ENCODE data around the gene USP12.

USP12 gene

DNA sequence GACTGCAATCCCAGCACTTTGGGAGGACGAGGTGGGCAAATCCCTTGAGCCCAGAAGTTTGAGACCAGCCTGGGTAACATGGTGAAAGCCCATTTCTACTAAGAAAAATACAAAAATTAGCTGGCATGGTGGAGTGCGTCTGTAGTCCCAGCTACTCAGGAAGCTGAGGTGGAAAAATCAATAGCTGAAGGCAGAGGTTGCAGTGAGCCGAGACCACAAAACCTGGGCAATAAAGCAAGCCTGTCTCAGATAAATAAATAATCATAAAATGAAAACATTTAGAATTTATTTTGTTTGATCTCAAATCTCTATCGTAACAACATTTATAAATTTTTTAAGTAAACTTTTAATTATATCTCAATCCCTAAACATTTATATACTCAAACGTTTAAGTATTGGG, 36.6 kb downstream of the USP12 start:
- Histone ChIP-seq H4K20me1 (ENCODE audit: insufficient read depth, low read length) (no peaks in the 10 kb centered on the region), H3K36me3 (ENCODE audit: insufficient read depth, low read length) (no peaks in the 10 kb centered on the region), H2AFZ (ENCODE audit: low read length) (no peak overlapping the region), H3K27ac (ENCODE audit: low read depth, low read length, poor library complexity, severe bottlenecking) (no peak overlapping the region), H3K9ac (ENCODE audit: low read length) (no peak overlapping the region), H3K27me3 (ENCODE audit: insufficient read depth, low read length) (no peaks in the 10 kb centered on the region), H3K4me3 (ENCODE audit: low read depth, low read length, poor library complexity, severe bottlenecking) (no peak overlapping the region), H3K4me1 (ENCODE audit: insufficient read depth, low read length, severe bottlenecking) (no peaks in the 10 kb centered on the region), H3K9me3 (ENCODE audit: low read length) (peaks cover 2% of the 10 kb centered on the region; the same call in 1 of the 2 replicates), H3K79me2 (ENCODE audit: insufficient read depth, low read length) (no peaks in the 10 kb centered on the region), H3K4me2 (ENCODE audit: low read length) (no peak overlapping the region), H3K9me2 (ENCODE audit: low read depth, low read length) (no peaks in the 10 kb centered on the region), H3F3A (ENCODE audit: insufficient read depth, low read length) (no peaks in the 10 kb centered on the region)
- no peak for TF ChIP-seq EZH2 (IDR thresholded peaks at IDR 0.05; ENCODE audit: borderline replicate concordance, low read length)
- TF ChIP-seq CTCF (IDR thresholded peaks at IDR 0.05; ENCODE audit: low read length): no peak

DNA sequence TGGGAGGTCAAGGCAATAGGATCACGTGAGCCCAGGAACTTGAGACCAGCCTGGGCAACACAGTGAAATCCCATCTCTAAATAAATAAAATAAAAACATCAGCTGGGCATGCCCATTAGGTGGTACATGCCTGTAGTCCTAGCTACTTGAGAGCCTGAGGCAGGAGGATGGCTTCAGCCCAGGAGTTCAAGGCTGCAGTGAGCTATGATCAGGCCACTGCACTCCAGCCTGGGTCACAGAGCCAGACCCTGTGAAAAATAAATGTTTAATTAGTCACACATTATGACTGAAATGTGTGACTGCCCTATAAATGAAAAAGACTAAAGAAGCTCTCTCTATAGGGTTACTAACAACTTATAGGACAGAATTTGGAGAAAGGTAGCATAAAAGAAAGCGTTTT, 37.7 kb downstream of the USP12 start:
- Histone ChIP-seq H3K9me3 (ENCODE audit: low read length) (peaks cover 2% of the 10 kb centered on the region; the same call in 1 of the 2 replicates), H3K4me1 (ENCODE audit: insufficient read depth, low read length, severe bottlenecking) (no peaks in the 10 kb centered on the region), H4K20me1 (ENCODE audit: insufficient read depth, low read length) (no peaks in the 10 kb centered on the region), H3K9me2 (ENCODE audit: low read depth, low read length) (no peaks in the 10 kb centered on the region), H3K9ac (ENCODE audit: low read length) (no peak overlapping the region), H2AFZ (ENCODE audit: low read length) (no peak overlapping the region), H3K79me2 (ENCODE audit: insufficient read depth, low read length) (no peaks in the 10 kb centered on the region), H3F3A (ENCODE audit: insufficient read depth, low read length) (no peaks in the 10 kb centered on the region), H3K27me3 (ENCODE audit: insufficient read depth, low read length) (no peaks in the 10 kb centered on the region), H3K36me3 (ENCODE audit: insufficient read depth, low read length) (no peaks in the 10 kb centered on the region), H3K4me3 (ENCODE audit: low read depth, low read length, poor library complexity, severe bottlenecking) (no peak overlapping the region), H3K4me2 (ENCODE audit: low read length) (no peak overlapping the region), H3K27ac (ENCODE audit: low read depth, low read length, poor library complexity, severe bottlenecking) (no peak overlapping the region)
- no peak for TF ChIP-seq CTCF (IDR thresholded peaks at IDR 0.05; ENCODE audit: low read length)
- TF ChIP-seq EZH2 (IDR thresholded peaks at IDR 0.05; ENCODE audit: borderline replicate concordance, low read length): no peak

DNA sequence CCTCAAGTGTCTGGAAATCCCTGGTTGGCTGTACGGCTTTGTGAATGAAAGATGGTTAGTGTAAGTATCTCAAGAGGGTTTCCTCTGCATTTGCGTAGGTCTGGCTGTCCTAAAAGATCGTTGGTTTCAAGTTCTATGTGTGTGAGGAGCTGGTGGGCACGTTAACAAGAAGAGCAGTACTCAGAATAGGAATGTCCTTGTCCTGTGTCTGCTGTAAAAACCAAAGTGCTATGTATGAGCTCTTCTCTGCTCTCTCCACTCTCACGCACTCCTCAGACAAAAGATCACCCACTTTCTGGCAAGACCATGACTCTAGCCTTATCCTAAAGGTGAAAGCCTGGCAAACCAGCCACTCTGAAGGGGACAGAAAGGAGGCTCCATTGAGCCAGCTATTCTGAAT, 39.1 kb downstream of the USP12 start:
- no peaks in the 10 kb centered on the region for H4K20me1 ChIP-seq (ENCODE audit: insufficient read depth, low read length)
- H3K4me3 ChIP-seq (ENCODE audit: low read depth, low read length, poor library complexity, severe bottlenecking): no peak overlapping the region
- H3K9ac ChIP-seq (ENCODE audit: low read length): no peak overlapping the region
- H3K4me2 ChIP-seq (ENCODE audit: low read length): no peak overlapping the region
- no peaks in the 10 kb centered on the region for H3K9me2 ChIP-seq (ENCODE audit: low read depth, low read length)
- no peaks in the 10 kb centered on the region for H3F3A ChIP-seq (ENCODE audit: insufficient read depth, low read length)
- peaks cover 2% of the 10 kb centered on the region; the same call in 1 of the 2 replicates for H3K9me3 ChIP-seq (ENCODE audit: low read length)
- no peaks in the 10 kb centered on the region for H3K36me3 ChIP-seq (ENCODE audit: insufficient read depth, low read length)
- TF ChIP-seq EZH2 (IDR thresholded peaks at IDR 0.05; ENCODE audit: borderline replicate concordance, low read length): no peak
- no peak overlapping the region for H3K27ac ChIP-seq (ENCODE audit: low read depth, low read length, poor library complexity, severe bottlenecking)
- H2AFZ ChIP-seq (ENCODE audit: low read length): no peak overlapping the region
- H3K27me3 ChIP-seq (ENCODE audit: insufficient read depth, low read length): no peaks in the 10 kb centered on the region
- no peaks in the 10 kb centered on the region for H3K79me2 ChIP-seq (ENCODE audit: insufficient read depth, low read length)
- H3K4me1 ChIP-seq (ENCODE audit: insufficient read depth, low read length, severe bottlenecking): no peaks in the 10 kb centered on the region

DNA sequence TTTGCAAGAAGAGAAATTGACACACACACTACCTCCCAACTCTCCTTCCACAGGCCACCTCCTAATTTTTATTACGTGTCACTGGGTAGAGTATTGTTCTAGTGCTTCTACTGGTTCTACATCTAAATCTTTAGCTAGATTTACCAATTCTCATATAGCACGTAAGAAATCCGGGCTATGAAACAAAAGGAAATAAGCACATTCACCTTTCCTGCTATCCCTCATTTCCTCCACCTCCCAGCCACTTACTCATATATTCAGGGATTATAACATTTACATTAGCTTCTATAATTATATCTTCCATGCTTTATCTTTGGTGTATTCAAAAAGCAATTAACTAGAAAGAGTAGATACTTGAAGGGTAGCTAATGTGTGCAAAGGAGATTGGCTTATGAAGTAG, 39.7 kb downstream of the USP12 start:
- no peaks in the 10 kb centered on the region for H3K4me1 ChIP-seq (ENCODE audit: insufficient read depth, low read length, severe bottlenecking)
- no peak overlapping the region for H3K4me3 ChIP-seq (ENCODE audit: low read depth, low read length, poor library complexity, severe bottlenecking)
- H2AFZ ChIP-seq (ENCODE audit: low read length): no peak overlapping the region
- H3K9me3 ChIP-seq (ENCODE audit: low read length): peaks cover 2% of the 10 kb centered on the region; the same call in 1 of the 2 replicates
- H3K9me2 ChIP-seq (ENCODE audit: low read depth, low read length): no peaks in the 10 kb centered on the region
- no peak overlapping the region for H3K4me2 ChIP-seq (ENCODE audit: low read length)
- H3F3A ChIP-seq (ENCODE audit: insufficient read depth, low read length): no peaks in the 10 kb centered on the region
- H3K79me2 ChIP-seq (ENCODE audit: insufficient read depth, low read length): no peaks in the 10 kb centered on the region
- no peak overlapping the region for H3K9ac ChIP-seq (ENCODE audit: low read length)
- no peaks in the 10 kb centered on the region for H4K20me1 ChIP-seq (ENCODE audit: insufficient read depth, low read length)
- no peak for TF ChIP-seq CTCF (IDR thresholded peaks at IDR 0.05; ENCODE audit: low read length)
- H3K27me3 ChIP-seq (ENCODE audit: insufficient read depth, low read length): no peaks in the 10 kb centered on the region
- no peaks in the 10 kb centered on the region for H3K36me3 ChIP-seq (ENCODE audit: insufficient read depth, low read length)
- no peak overlapping the region for H3K27ac ChIP-seq (ENCODE audit: low read depth, low read length, poor library complexity, severe bottlenecking)
